ENCODE results near the gene TCF4. TPM values are rescaled to one million over a fixed set of nuclear protein-coding genes. Genes with fewer than 3 reads are reported as not detected.

The TCF4 gene
- total RNA-seq, 8 experiments from 2014 or later: 21.1 to 102 (median 47.2) TPM

- Histone ChIP-seq H3K4me3 (no peak overlapping the region), H3K27ac (no peak overlapping the region), H3K4me1 (replicated peaks in 1 of 2) (peaks cover 7 to 14% of the 10 kb centered on the region in 2 donors)
- in situ Hi-C loops (cut with MboI; ENCODE audit: low pct_unique_long_range_greater_than_20kb in 2 of 9, low sequenced_read_pairs in 9 of 9, unreplicated experiment in 9 of 9): loop anchor here in 3 of 9 experiments (25.0 kb wide), 2 partner anchors 174 to 374 kb away; partner anchors contain the start of gene TCF4 (in 2 of the 3)
- whole genome bisulfite sequencing, 10 experiments: 33 to 100% (median 94%) methylated on average over 1 of the region's 1 CpG; no CpG with 5 or more reads in 4 of the 10 experiments
- peak in 2 of 8 experiments; percentile 20 to 42 for ATAC-seq (replicated peaks in 6 of 8)
Observed at GRCh38 chr18:55413474-55413873, 174.5 kb downstream of the TCF4 start.

- no peak overlapping the region for H3K27ac ChIP-seq
- H3K4me1 ChIP-seq (replicated peaks in 1 of 2): peaks cover 9 to 22% of the 10 kb centered on the region in 2 donors
- no peak overlapping the region for H3K4me3 ChIP-seq
- 68 to 100% (median 89%) methylated on average over 1 to 5 of the region's 5 CpGs; no CpG with 5 or more reads in 1 of the 10 experiments for WGBS, 10 experiments
- no peak for ATAC-seq (replicated peaks in 6 of 8)
- in situ Hi-C loops (cut with MboI; ENCODE audit: low pct_unique_long_range_greater_than_20kb in 2 of 9, low sequenced_read_pairs in 9 of 9, unreplicated experiment in 9 of 9): loop anchor here in 3 of 9 experiments (25.0 kb wide), 2 partner anchors 179 to 379 kb away; partner anchors contain the start of gene TCF4 (in 2 of the 3)
Observed at GRCh38 chr18:55407774-55408535, 180.0 kb downstream of the TCF4 start.

GRCh38 chr18:55407191-55407590 lies 180.8 kb downstream of the TCF4 start:
- in situ Hi-C loops (cut with MboI; ENCODE audit: low pct_unique_long_range_greater_than_20kb in 2 of 9, low sequenced_read_pairs in 9 of 9, unreplicated experiment in 9 of 9): loop anchor here in 3 of 9 experiments (25.0 kb wide), 2 partner anchors 180 to 380 kb away; partner anchors contain the start of gene TCF4 (in 2 of the 3)
- ATAC-seq (replicated peaks in 6 of 8): no peak
- WGBS, 10 experiments: 82 to 98% (median 92%) methylated on average over 5 to 10 of the region's 10 CpGs
- H3K4me1 ChIP-seq (replicated peaks in 1 of 2): peaks cover 12 to 30% of the 10 kb centered on the region in 2 donors
- H3K27ac ChIP-seq: no peak overlapping the region
- no peak overlapping the region for H3K4me3 ChIP-seq

GRCh38 chr18:55406451-55406991 lies 181.5 kb downstream of the TCF4 start:
- H3K4me1 ChIP-seq (replicated peaks in 1 of 2): peaks cover 19 to 37% of the 10 kb centered on the region in 2 donors
- in situ Hi-C loops (cut with MboI; ENCODE audit: low pct_unique_long_range_greater_than_20kb in 2 of 9, low sequenced_read_pairs in 9 of 9, unreplicated experiment in 9 of 9): loop anchor here in 3 of 9 experiments (25.0 kb wide), 2 partner anchors 181 to 381 kb away; partner anchors contain the start of gene TCF4 (in 2 of the 3)
- no peak overlapping the region for H3K4me3 ChIP-seq
- ATAC-seq (replicated peaks in 6 of 8): no peak
- no peak overlapping the region for H3K27ac ChIP-seq
- 86 to 99% (median 93%) methylated on average over 1 to 15 of the region's 15 CpGs; no CpG with 5 or more reads in 1 of the 10 experiments for WGBS, 10 experiments

- ATAC-seq (replicated peaks in 6 of 8): peak; percentile 43 to 91 (median 86)
- H3K27ac ChIP-seq: no peak overlapping the region
- H3K4me3 ChIP-seq: no peak overlapping the region
- in situ Hi-C loops (cut with MboI; ENCODE audit: low pct_unique_long_range_greater_than_20kb in 2 of 9, low sequenced_read_pairs in 9 of 9, unreplicated experiment in 9 of 9): loop anchor here in 3 of 9 experiments (25.0 kb wide), 2 partner anchors 181 to 381 kb away; partner anchors contain the start of gene TCF4 (in 2 of the 3)
- WGBS, 10 experiments: 21 to 94% (median 53%) methylated on average over 3 to 7 of the region's 7 CpGs; no CpG with 5 or more reads in 1 of the 10 experiments
- peaks cover 25 to 42% of the 10 kb centered on the region in 2 donors for H3K4me1 ChIP-seq (replicated peaks in 1 of 2)
Observed at GRCh38 chr18:55405893-55406406, 182.0 kb downstream of the TCF4 start.

- H3K4me3 ChIP-seq: no peak overlapping the region
- 75 to 100% (median 91%) methylated on average over 1 of the region's 1 CpG; no CpG with 5 or more reads in 2 of the 10 experiments for WGBS, 10 experiments
- peaks cover 27 to 46% of the 10 kb centered on the region in 2 donors for H3K4me1 ChIP-seq (replicated peaks in 1 of 2)
- ATAC-seq (replicated peaks in 6 of 8): peak in 5 of 8 experiments; percentile 16 to 45 (median 37)
- H3K27ac ChIP-seq: no peak overlapping the region
- in situ Hi-C loops (cut with MboI; ENCODE audit: low pct_unique_long_range_greater_than_20kb in 2 of 9, low sequenced_read_pairs in 9 of 9, unreplicated experiment in 9 of 9): loop anchor here in 3 of 9 experiments (25.0 kb wide), 2 partner anchors 182 to 382 kb away; partner anchors contain the start of gene TCF4 (in 2 of the 3)
Observed at GRCh38 chr18:55405475-55405874, 182.5 kb downstream of the TCF4 start.

GRCh38 chr18:55404832-55405465 lies 183.0 kb downstream of the TCF4 start:
- H3K4me1 ChIP-seq (replicated peaks in 1 of 2): peaks cover 27 to 46% of the 10 kb centered on the region in 2 donors
- H3K4me3 ChIP-seq: no peak overlapping the region
- ATAC-seq (replicated peaks in 6 of 8): no peak
- 94 to 100% (median 99%) methylated on average over 3 to 8 of the region's 8 CpGs for WGBS, 10 experiments
- H3K27ac ChIP-seq: no peak overlapping the region
- in situ Hi-C loops (cut with MboI; ENCODE audit: low pct_unique_long_range_greater_than_20kb in 2 of 9, low sequenced_read_pairs in 9 of 9, unreplicated experiment in 9 of 9): loop anchor here in 3 of 9 experiments (25.0 kb wide), 2 partner anchors 182 to 382 kb away; partner anchors contain the start of gene TCF4 (in 2 of the 3)

- Histone ChIP-seq H3K27ac (no peak overlapping the region), H3K4me3 (no peak overlapping the region), H3K4me1 (replicated peaks in 1 of 2) (peaks cover 27 to 46% of the 10 kb centered on the region in 2 donors)
- in situ Hi-C loops (cut with MboI; ENCODE audit: low pct_unique_long_range_greater_than_20kb in 2 of 9, low sequenced_read_pairs in 9 of 9, unreplicated experiment in 9 of 9): loop anchor here in 3 of 9 experiments (25.0 kb wide), 2 partner anchors 183 to 383 kb away; partner anchors contain the start of gene TCF4 (in 2 of the 3)
- no peak for ATAC-seq (replicated peaks in 6 of 8)
- 80 to 100% (median 97%) methylated on average over 2 to 5 of the region's 5 CpGs for WGBS, 10 experiments
Observed at GRCh38 chr18:55404136-55404830, 183.7 kb downstream of the TCF4 start.

GRCh38 chr18:55403421-55403949 lies 184.5 kb downstream of the TCF4 start:
- WGBS, 10 experiments: 6 to 96% (median 68%) methylated on average over 1 to 5 of the region's 5 CpGs; no CpG with 5 or more reads in 2 of the 10 experiments
- H3K4me1 ChIP-seq (replicated peaks in 1 of 2): peaks cover 27 to 46% of the 10 kb centered on the region in 2 donors
- no peak overlapping the region for H3K4me3 ChIP-seq
- H3K27ac ChIP-seq: no peak overlapping the region
- ATAC-seq (replicated peaks in 6 of 8): no peak
- in situ Hi-C loops (cut with MboI; ENCODE audit: low pct_unique_long_range_greater_than_20kb in 2 of 9, low sequenced_read_pairs in 9 of 9, unreplicated experiment in 9 of 9): loop anchor here in 3 of 9 experiments (25.0 kb wide), 2 partner anchors 184 to 384 kb away; partner anchors contain the start of gene TCF4 (in 2 of the 3)

- WGBS, 10 experiments: 0 to 88% (median 85%) methylated on average over 6 to 10 of the region's 10 CpGs; no CpG with 5 or more reads in 1 of the 10 experiments
- in situ Hi-C loops (cut with MboI; ENCODE audit: low pct_unique_long_range_greater_than_20kb in 2 of 9, low sequenced_read_pairs in 9 of 9, unreplicated experiment in 9 of 9): loop anchor here in 3 of 9 experiments (25.0 kb wide), 2 partner anchors 184 to 384 kb away; partner anchors contain the start of gene TCF4 (in 2 of the 3)
- Histone ChIP-seq H3K4me3 (no peak overlapping the region), H3K27ac (no peak overlapping the region), H3K4me1 (replicated peaks in 1 of 2) (peaks cover 27 to 42% of the 10 kb centered on the region in 2 donors)
- no peak for ATAC-seq (replicated peaks in 6 of 8)
Observed at GRCh38 chr18:55402731-55403405, 185.1 kb downstream of the TCF4 start.

- Histone ChIP-seq H3K4me3 (no peak overlapping the region), H3K27ac (no peak overlapping the region), H3K4me1 (replicated peaks in 1 of 2) (peaks cover 27 to 37% of the 10 kb centered on the region in 2 donors)
- in situ Hi-C loops (cut with MboI; ENCODE audit: low pct_unique_long_range_greater_than_20kb in 2 of 9, low sequenced_read_pairs in 9 of 9, unreplicated experiment in 9 of 9): loop anchor here in 3 of 9 experiments (25.0 kb wide), 2 partner anchors 186 to 386 kb away; partner anchors contain the start of gene TCF4 (in 2 of the 3)
- WGBS, 10 experiments: 0 to 60% (median 28%) methylated on average over 1 to 9 of the region's 12 CpGs; no CpG with 5 or more reads in 1 of the 10 experiments
- peak; percentile 35 to 79 (median 57) for ATAC-seq (replicated peaks in 6 of 8)
Observed at GRCh38 chr18:55401638-55402191, 186.3 kb downstream of the TCF4 start.
